ENCODE measurements around the gene HLA-DQB1.
"Not testable (repeated sequence)": the region's sequence is repeated elsewhere in the genome, so short reads cannot be mapped to it uniquely, and the experiment has no call there.

Gene HLA-DQB1

DNA sequence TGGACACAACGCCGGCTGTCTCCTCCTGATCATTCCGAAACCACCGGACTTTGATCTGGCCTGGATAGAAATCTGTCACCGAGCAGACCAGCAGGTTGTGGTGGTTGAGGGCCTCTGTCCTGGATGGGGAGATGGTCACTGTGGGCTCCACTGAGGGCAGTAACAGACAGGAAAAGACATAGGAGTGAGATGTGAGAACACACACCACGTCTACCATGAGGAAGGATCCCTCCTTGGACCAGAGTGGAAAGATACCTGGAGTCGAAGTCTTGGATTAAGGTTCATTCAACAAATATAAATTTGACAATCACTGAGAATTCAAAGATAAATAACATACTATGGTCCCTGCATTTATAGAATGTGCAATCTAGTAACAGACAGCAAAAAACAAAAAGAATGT, 4.4 kb downstream of the HLA-DQB1 start:
- DNase-seq, result no peak

DNA sequence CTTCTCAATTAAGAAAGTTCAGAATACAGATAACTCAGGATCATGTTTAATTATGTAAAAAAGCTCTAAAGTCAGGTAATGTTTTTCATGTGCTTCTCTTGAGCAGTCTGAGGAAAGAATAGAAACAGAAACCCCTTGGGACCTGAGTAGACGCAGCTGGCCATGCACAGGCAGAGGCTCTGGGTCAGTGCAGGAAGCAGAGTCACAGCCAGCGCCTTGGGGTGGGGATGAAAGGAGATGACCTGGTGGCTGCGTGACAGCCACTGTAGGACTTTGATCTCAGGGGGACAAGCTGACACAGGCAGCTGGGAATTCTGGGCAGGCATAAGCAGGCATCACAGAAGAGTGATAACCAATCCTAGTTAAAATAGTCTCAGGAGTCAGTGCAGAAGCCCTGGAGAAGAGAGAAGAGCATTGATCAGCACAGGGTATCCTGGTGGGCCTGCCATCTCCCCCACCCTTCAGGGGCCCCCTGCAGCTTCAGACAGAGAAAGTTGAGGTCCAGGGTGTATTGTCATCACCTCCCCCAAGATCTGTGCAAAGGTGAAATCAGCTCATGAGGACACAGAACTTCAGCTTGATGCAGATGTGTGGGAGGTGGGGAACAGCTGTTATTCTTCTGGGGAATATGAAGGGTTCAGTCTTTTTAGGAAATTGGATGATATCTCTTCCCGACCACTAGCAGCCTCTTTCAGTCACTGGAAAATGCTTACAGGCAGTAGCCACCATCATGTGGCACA, 6.4 kb downstream of the HLA-DQB1 start:
- DNase-seq, result no peak

DNA sequence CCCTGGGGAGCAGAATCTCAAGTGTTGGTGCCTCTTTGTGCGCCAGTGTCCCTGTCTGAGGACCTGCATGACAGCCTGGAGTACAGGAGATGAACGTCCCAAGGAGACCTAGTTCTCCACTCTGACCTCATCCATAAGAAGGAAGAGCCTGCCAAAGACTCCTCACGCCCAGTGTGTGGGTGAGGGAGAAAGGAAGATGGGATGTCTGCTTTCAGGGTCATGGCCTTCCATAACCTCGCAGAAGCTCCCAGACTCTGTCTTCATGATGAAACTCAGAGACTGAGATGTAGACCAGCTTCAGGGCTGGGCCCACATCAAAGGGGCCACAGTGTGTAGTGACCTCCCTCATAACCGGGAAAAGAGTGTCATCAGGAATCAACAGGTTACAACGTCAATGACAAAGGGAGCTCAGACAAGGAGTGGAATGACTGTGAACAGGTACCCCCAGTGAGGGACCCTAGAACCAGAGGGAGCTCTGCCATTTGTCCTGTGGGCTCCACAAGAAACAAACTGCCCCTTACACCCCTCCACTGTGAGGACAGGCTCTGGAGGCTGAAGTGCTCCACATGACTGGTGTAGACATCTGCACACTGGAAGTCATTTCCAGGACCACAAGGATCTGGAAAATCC, 8.1 kb downstream of the HLA-DQB1 start:
- DNase-seq, result no peak

DNA sequence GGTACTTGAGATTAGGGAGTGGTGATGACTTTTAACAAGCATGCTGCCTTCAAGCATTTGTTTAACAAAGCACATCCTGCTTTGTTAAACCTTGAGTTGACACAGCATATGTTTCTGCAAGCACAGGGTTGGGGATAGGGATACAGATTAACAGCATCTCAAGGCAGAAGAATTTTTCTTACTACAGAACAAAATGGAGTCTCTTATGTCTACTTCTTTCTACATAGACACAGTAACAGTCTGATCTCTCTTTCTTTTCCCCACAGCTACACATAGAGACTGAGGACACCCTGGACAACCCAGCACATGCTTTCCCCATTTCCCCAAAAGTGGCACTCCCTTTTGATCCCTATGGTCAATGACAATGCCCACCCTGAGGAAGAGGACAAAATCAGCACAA, 8.6 kb downstream of the HLA-DQB1 start:
- not testable (repeated sequence) for DNase-seq

DNA sequence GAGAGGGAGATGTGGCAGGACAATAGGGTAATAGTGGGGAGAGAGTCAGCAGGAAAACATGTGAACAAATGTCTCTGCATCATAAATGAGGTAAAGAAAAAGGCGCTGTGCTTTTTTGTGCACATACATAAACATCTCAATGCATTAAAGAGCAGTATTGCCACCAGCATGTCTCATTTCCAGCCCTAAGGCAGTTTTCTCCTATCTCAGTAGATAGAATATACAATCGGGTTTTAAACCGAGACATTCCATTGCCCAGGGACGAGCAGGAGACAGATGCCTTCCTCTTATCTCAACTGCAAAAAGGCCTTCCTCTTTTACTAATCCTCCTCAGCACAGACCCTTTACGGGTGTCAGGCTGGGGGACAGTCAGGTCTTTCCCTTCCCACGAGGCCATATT, 9.1 kb downstream of the HLA-DQB1 start:
- DNase-seq, result not testable (repeated sequence)

DNA sequence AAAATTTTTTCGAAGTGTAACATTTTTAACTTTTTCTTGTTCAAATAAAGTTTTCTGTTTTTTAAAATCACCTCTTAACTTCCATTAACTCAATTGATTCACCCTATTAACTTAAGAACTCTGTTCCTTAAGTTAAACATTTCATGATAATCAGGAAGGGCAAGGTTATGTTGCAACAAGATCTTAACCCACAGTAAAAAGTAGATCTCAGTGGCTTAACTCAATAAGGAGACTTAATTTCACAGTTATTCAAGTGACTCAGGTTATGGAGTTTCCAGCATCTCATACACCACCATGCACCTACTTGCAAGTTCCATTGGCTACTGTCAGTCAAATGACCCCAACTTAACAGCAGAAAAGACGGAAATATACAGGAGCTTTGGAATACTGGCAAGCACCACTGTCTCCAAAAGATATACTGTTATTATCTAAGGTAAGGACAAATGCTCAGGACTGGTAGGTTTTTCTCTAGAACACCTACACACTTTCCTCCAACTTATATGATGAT, 11.2 kb downstream of the HLA-DQB1 start:
- DNase-seq, result no peak

DNA sequence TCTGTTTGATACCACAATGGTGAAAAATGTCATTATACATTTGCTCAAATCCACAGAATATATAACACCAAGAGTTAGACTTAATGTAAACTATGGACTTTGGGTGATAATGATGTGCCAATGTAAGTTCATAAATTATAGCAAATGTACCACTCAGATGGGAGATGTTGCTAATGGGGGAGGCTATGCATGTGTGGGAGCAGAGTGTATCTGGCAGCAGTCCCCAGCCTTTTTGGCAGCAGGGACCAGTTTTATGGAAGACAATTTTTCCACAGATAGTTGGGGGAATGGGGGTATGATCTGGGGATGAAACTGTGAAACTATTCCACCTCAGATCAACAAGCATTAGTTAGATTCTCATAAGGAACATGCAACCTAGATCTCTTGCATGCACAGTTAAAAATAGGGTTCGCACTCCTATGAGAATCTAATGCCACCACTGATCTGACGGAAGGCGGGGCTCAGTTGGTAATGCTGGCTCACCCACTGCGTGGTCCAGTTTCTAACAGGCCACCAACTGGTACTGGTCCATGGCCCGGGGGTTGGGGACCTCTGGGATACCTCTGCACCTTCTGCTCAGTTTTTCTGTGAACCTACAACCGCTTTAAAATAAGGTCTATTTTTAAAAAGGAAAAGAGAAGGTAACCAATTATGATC, 21.3 kb downstream of the HLA-DQB1 start:
- DNase-seq, result no peak

DNA sequence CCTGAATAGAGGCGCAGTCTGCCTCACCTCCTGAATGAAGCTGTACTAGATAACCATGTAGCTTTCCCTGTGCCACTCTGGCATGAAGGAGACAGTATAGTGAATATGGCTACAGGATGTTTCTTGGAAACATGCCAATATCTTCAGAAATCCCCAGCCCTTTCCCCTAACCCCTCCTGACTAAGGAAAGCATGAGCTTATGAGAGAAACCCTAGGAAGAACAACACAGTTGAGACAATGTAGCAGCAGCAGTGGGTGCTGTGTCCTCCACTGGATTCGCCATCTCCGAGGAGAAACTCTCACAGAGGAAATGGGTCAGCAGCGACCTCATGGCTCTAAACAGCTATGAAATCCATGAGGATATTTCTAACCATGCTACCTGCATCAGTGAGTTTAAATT, 22.6 kb downstream of the HLA-DQB1 start:
- no peak for DNase-seq

DNA sequence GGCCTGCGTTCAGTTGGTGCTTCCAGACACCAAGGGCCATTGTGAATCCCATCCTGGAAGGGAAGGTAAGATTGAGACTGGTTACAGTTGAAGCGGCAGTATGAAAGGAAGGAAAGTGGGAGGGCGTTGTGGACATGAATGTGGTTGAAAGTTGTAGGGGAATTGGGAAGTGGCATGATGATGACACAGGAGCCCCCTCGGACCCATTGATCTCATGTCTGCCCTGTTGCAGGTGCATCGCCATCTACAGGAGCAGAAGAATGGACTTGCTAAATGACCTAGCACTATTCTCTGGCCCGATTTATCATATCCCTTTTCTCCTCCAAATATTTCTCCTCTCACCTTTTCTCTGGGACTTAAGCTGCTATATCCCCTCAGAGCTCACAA, 23.7 kb downstream of the HLA-DQB1 start:
- DNase-seq, result no peak

DNA sequence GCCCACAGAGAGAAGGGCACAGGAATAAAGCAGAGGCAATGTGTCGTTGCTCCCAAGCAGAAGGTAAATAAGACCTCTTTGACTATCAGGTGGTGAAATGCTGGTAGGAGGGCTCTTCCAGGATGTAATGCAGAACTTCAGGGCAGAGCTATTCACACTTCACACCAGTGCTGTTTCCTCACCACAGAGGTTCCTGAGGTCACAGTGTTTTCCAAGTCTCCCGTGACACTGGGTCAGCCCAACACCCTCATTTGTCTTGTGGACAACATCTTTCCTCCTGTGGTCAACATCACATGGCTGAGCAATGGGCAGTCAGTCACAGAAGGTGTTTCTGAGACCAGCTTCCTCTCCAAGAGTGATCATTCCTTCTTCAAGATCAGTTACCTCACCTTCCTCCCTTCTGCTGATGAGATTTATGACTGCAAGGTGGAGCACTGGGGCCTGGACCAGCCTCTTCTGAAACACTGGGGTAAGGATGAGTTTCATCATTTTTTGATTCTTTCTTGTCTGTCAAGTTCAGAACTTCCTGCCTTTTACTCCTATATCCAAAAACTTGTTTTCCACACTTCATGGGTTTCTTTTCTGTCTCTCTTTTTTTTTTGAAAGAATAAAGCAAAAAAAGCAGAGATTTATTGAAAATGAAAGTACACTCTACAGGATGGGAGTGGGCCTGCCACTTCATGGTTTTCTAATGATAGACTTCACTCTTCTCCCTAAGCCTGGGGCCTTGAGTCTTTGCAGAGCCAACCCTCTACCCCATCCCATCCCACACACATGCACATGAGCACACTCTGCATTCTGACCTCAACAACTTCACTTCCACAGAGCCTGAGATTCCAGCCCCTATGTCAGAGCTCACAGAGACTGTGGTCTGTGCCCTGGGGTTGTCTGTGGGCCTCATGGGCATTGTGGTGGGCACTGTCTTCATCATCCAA, 24.4 kb downstream of the HLA-DQB1 start:
- DNase-seq, result not testable (repeated sequence)

DNA sequence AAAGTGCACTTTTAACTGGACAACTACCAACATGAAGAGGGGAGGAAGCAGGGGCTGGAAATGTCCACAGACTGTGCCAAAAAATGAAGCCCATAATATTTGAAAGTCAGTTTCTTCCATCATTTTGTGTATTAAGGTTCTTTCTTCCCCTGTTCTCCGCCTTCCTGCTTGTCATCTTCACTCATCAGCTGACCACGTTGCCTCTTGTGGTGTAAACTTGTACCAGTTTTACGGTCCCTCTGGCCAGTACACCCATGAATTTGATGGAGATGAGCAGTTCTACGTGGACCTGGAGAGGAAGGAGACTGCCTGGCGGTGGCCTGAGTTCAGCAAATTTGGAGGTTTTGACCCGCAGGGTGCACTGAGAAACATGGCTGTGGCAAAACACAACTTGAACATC, 25.3 kb downstream of the HLA-DQB1 start:
- DNase-seq, result no peak

DNA sequence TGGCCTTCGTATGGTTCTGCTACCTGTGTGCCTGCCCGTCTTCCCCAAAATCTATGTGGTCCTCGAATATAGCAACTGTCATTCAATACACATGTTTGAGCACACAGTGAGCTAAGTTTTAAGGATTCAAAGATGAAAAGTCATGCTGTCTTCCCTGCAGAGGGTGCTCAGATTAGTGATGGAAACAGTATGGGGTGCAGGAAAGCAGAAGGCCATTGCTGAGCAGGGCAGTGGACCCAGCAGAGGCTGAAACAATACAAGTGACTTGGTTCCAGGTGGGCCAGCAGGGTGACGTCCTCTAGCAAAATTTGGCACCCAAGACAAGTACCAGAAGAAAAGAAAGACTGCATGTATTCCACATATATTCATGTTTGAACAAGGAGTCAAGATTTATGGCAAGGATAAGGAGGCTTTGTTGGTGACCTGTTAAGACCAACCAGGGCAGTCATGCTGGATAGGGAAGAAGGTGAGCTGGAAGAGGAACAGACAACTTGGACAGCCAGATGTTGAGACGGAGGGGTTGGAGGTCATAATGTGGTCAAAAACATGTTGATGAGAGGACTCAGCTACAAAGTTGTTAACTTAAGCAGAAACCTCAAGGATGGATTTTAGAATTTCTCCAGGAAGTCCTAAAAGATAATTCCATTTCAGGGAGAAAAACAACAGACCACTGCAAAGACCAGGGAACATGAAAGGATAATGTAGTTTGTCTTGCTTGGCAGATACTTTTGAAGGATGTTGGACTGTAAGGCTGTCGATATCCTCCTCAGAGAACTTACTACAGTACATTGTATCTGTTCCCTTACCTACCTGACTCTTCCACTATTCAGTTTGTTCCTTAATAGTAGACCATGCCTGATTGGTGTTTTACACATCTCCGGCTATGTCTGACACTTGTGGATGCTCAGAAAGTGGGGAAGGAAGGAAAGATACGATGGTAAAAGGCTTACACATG, 26.7 kb downstream of the HLA-DQB1 start:
- DNase-seq, result no peak

DNA sequence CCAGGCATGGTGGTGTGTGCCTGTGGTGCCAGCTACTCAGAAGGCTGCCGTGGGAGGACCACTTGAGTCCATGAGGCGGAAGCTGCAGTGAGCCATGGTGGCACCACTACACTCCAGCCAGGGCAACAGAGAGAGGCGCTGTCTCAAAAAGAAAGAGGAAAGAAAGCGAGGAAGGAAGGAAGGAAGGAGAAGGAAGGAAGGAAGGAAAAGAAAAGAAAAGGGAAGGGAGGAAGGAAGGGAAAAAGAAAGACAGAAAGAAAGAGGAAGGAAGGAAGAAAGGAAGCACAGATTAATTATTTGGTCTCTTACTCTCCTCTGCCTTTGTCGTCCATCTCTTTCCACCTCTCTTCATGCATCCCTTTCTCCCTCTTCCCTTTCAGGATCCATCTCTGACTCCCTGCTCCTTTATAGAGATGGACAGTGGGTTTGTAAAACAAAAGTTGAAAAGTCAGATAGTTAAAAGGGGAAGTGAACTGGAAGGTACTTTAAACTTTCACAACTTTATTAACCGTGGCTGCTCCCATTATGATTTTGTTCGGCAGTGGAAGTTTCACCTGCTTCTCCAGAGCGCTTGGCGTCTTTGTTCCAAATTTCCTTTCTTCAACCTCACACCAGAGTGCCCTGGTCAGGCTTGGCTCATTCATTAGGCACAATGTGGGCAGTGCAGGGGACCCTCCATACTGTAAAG, 27.8 kb downstream of the HLA-DQB1 start:
- DNase-seq, result no peak

DNA sequence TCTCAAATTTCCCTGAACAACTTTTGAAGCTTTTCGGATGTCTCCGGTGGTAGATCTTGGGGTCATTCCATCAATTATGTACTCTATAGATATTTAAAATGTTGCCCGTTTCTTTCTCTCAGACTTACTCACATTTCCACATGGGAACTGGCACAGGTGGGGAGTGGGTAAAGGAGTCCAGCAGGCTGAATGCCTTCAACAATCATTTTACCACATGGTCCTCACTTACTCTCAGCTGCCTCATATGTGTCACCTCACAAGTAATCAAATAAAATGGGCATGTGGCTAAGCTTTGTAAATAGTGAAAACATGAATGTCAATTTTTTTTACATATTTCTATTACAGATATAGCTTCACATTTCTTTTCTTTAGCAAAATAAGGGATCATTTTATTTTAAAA, 28.6 kb downstream of the HLA-DQB1 start:
- DNase-seq, result no peak

DNA sequence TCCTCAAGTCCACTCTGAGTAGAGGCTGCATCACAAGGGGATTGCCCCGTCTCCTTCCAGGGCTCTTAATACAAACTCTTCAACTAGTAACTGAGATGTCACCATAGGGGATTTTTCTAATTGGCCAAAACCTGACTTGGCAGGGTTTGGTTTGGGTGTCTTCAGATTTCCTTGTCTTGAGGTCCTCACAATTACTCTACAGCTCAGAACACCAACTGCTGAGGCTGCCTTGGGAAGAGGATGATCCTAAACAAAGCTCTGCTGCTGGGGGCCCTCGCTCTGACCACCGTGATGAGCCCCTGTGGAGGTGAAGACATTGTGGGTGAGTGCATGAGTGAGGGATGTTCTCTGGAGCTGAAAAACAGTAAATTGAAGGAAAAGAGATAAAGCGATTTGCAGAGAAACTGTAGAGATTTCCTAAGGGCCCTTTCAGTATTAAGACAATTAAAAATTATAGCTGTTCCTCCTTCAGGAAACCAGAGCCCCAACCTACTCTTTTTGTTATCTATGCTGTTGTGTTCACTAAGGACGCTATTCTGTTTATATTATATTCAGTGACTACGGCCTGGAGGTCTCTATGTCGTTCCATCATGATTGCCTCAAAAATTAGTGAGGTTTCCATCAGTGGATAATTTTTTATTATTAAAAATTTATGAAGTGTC, 29.1 kb downstream of the HLA-DQB1 start, which contains the start of gene HLA-DQA1:
Gene HLA-DQA1 (plus strand): TSS at position 188 of the 662 bp plus-strand sequence. CDS start 53 bp downstream, at position 241.
- no peak for DNase-seq

DNA sequence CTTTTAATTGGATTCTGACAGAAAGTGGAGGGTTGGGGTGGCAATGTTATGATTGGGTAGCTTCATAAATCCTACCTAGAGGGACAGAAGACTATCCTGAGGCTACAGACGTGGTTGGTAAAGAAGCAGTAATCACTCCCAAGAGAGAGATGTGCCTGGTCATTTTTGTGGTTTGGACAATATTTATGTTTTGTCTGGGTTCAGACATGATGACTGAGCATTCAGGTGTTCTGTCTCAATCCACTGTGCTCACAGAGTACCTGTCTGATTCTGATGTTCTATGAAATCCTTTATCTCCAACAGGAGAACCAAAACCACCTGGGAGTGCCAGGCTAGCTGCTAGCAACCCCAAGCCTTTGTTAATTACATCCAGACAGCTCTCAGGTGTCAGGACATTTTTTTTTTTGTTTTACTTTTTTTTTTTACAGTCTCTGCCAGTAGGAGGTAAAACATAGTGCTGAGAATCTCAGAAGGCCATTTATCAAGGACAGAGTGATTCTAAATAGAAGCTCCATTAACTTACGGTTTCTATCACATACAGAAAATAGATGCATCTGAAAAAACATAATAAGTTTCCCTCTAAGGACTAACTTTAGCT, 30.8 kb downstream of the HLA-DQB1 start:
- DNase-seq, result no peak

DNA sequence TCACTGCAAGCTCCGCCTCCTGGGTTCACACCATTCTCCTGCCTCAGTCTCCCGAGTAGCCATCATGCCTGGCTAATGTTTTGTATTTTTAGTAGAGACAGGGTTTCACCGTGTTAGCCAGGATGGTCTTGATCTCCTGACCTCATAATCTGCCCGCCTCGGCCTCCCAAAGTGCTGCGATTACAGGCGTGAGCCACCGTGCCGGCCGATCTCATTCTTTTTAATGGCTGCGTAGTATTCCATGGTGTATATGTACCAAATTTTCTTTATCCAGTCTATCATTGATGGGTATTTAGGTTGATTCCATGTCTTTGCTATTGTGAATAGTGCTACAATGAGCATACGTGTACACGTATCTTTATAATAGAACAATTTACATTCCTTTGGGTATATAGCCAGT, 36.7 kb downstream of the HLA-DQB1 start:
- DNase-seq, result not testable (repeated sequence)

DNA sequence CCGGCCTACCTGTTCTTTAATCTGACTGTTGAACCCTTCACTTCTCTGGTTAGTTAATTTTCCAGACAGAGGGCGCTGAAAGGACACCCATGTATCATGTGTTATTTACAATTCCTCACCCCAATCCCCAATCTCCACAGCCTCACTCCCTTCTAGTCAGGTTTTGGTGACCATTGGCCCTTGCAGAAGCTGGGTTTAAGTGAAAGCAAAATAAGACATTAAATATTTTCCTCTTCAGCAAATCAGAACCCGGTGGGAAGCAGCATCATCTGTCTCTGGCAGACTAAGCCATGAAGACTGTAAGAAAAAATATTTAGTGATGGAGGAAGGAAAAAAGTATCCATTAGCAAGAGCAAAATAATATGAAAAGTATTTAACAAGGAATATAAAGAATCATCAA, 38.6 kb downstream of the HLA-DQB1 start:
- no peak for DNase-seq

DNA sequence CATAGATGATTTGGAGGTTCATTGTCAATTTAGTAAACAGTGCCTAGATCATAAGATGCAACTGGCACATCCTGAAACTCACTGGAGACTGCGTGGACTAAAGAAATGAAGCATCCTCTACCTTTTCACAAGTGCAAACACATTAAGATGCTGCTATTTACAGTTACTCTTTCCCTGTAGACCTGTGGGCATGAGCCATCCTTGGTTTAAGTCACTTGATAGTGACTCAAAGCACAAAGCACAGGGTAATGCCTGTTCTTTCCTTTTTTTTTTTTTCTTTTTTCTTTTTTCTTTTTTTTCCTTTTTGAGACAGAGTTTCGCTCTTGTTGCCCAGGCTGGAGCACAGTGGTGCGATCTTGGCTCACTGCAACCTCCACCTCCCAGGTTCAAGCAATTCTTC, 39.2 kb downstream of the HLA-DQB1 start:
- DNase-seq, result no peak

DNA sequence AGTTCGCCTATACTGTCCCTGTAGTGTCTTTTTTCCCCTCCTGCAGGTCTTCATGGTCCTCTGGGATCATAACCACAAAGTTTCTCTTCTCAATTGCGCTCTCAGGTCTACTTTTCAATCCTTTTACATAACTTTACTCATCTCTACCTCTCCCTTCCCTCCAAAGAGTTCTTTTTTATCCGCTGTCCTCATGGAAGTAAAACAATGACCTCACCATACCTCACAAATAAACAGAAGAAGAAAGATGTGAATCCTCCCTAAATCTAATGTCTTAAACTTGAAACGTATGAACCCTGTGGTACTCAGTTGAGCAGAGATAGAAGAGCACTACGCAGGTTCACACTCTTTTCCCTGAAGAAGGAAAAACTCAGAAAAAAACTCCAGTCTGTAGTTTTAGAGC, 41.3 kb downstream of the HLA-DQB1 start:
- DNase-seq, result no peak

Data from SIG-M5 (cell line).